HepG2 (cell line): ENCODE data around the gene STARD13. TPM values are rescaled to one million over a fixed set of nuclear protein-coding genes. Genes with fewer than 3 reads are reported as not detected.

Experiments
- ATAC-seq: fragments of 200-7000 bp; cut with Tn5 transposase; 3 replicates; pipeline ENCODE4 v1.9.1; 2020; ENCODE audit warnings: mild to moderate bottlenecking, moderate library complexity
- BruUV-seq: library from RNA; stranded (reverse); fragments of 400-500 nt; replicated peaks from 2 replicates; lab custom pipeline; 2021; lab: Mats Ljungman, UMichigan
- CTCF ChIA-PET: fragments of 300-600 bp; formaldehyde crosslinking; extraction: SDS; loops from one replicate; lab custom pipeline; 2021; ENCODE audit warnings: low total read pairs, inconsistent platforms, low intra/inter-chr PET ratio; lab: Yijun Ruan, JAX
- POLR2A ChIA-PET: fragments of 350-600 bp; sonication (Branson Sonifier 250); formaldehyde crosslinking; loops from one replicate; lab custom pipeline; 2020; ENCODE audit warnings: antibody characterized with exemption, inconsistent platforms; lab: Yijun Ruan, JAX
- DNase-seq: peaks from one replicate; pipeline ENCODE4 v3.0.0-alpha.2; 2015; ENCODE audit warnings: low spot score
- FAIRE-seq: peaks from 3 replicates; lab custom pipeline; 2011; peaks lifted over from hg19 to GRCh38; lab: Jason Lieb, UNC
- H2AFZ ChIP-seq: one replicate; pipeline ENCODE4 v1.6.1; 2011; ENCODE audit warnings: low read length, inconsistent platforms
- H3K27ac ChIP-seq: fragments of 300-600 bp; 3 replicates; pipeline ENCODE4 v1.8.0; 2011; ENCODE audit warnings: mixed run types, mild to moderate bottlenecking, mixed read lengths, low read length, inconsistent platforms; ENCODE audit not compliant: insufficient read depth; ENCODE audit errors: extremely low read length
- H3K27me3 ChIP-seq, 2 experiments: fragments of 200-600 bp in 1 of 2; 2 replicates in 1 of 2; 3 replicates in 1 of 2; pipeline versions ENCODE4 v1.6.0 to v1.8.0; 2011; ENCODE audit warnings: low read length in 2 of 2, mild to moderate bottlenecking in 2 of 2, moderate library complexity in 2 of 2, inconsistent platforms in 1 of 2; ENCODE audit not compliant: insufficient read depth in 2 of 2, control insufficient read depth in 1 of 2
- H3K36me3 ChIP-seq, 2 experiments: fragments of 200-600 bp in 1 of 2; replicated peaks in 1 of 2; 2 replicates in 1 of 2; 3 replicates in 1 of 2; pipeline versions ENCODE4 v1.5.1 to v1.8.0; 2011; ENCODE audit warnings: low read length in 2 of 2, inconsistent platforms in 1 of 2; ENCODE audit not compliant: insufficient read depth in 2 of 2, control insufficient read depth in 1 of 2
- H3K4me1 ChIP-seq: 2 replicates; pipeline ENCODE4 v1.5.1; 2012; ENCODE audit warnings: low read length, inconsistent platforms; ENCODE audit not compliant: insufficient read depth
- H3K4me2 ChIP-seq: 2 replicates; pipeline ENCODE4 v1.6.0; 2011; ENCODE audit warnings: low read depth, low read length, inconsistent platforms
- H3K4me3 ChIP-seq, 3 experiments: fragments of 200-600 bp in 1 of 3; sonication (generic), shearing (Covaris generic) in 1 of 3; replicated peaks in 1 of 3; 2 replicates each; pipeline ENCODE4 v1.5.1; 2011 to 2016; ENCODE audit warnings: low read length in 3 of 3, inconsistent platforms in 2 of 3, low read depth in 2 of 3, mild to moderate bottlenecking in 2 of 3, control low read depth in 1 of 3, mixed read lengths in 1 of 3; ENCODE audit not compliant: insufficient read depth in 1 of 3
- H3K79me2 ChIP-seq: one replicate; pipeline ENCODE4 v1.6.1; 2011; ENCODE audit warnings: low read length, inconsistent platforms; ENCODE audit not compliant: insufficient read depth
- H3K9ac ChIP-seq: 2 replicates; pipeline ENCODE4 v1.6.0; 2011; ENCODE audit warnings: mild to moderate bottlenecking, low read depth, low read length, inconsistent platforms; ENCODE audit not compliant: insufficient read depth
- H3K9me3 ChIP-seq: 2 replicates; pipeline ENCODE4 v1.5.1; 2012; ENCODE audit warnings: mild to moderate bottlenecking, low read length
- H4K20me1 ChIP-seq: 2 replicates; pipeline ENCODE4 v1.6.0; 2011; ENCODE audit warnings: inconsistent platforms, mild to moderate bottlenecking, low read length, moderate library complexity; ENCODE audit not compliant: insufficient read depth
- NFE2L1 ChIP-seq: sonication (generic); formaldehyde crosslinking; IDR thresholded peaks from 2 replicates; pipeline ENCODE4 v1.4.0; 2020; ENCODE audit warnings: missing genetic modification reagents, mild to moderate bottlenecking, borderline replicate concordance
- SOX13 ChIP-seq, 3 experiments: fragments of 450-650 bp in 1 of 3; sonication (generic) in 1 of 3; formaldehyde crosslinking in 1 of 3; IDR thresholded peaks in 2 of 3; conservative IDR thresholded peaks in 1 of 3; 2 replicates each; pipeline versions ENCODE4 v1.5.0 to v1.6.1; 2016 to 2020; ENCODE audit warnings: antibody characterized with exemption in 1 of 3, mild to moderate bottlenecking in 1 of 3, missing compliant biosample characterization in 1 of 3, missing genetic modification reagents in 1 of 3, moderate library complexity in 1 of 3
- SRSF1 ChIP-seq: fragments of 200-400 bp; formaldehyde crosslinking; optimal IDR thresholded peaks from 2 replicates; pipeline ENCODE3; 2017; ENCODE audit warnings: mild to moderate bottlenecking, low read depth, low read length, moderate library complexity
- ZIK1 ChIP-seq: sonication (generic); formaldehyde crosslinking; IDR thresholded peaks from 2 replicates; pipeline ENCODE4 v1.5.0; 2020; ENCODE audit warnings: mild to moderate bottlenecking, low read depth, missing genetic modification reagents, borderline replicate concordance
- ZNF605 ChIP-seq: sonication (generic); formaldehyde crosslinking; IDR thresholded peaks from 2 replicates; pipeline ENCODE4 v1.8.0; 2022; ENCODE audit warnings: mild to moderate bottlenecking, missing genetic modification reagents
- WGBS: methylation state at CpG from one replicate; pipeline ENCODE4 v1.1.6; 2017; ENCODE audit warnings: low lambda C conversion rate; 5-methylcytosine and 5-hydroxymethylcytosine counted together
- in situ Hi-C: cut with HindIII; loops from 2 replicates; pipeline ENCODE4 v1.10.0; 2017; ENCODE audit warnings: low pct_unique_long_range_greater_than_20kb; ENCODE audit not compliant: extremely low pct_ligation_motif_present
- intact Hi-C: fragments of 100-400 bp; cut with micrococcal nuclease; formaldehyde crosslinking; loops from one replicate; pipeline ENCODE4 v1.10.0; 2022; ENCODE audit not compliant: unreplicated experiment
- polyA plus RNA-seq, 8 experiments: library from polyadenylated mRNA; depleted of rRNA in 3 of 8; stranded (reverse) in 7 of 8; unstranded in 1 of 8; fragments of >200 nt; fragmentation: Illumina TruSeq in 4 of 8; extraction: Trizol in 4 of 8; gene quantifications; 2 replicates each; pipeline versions ENCODE4 v1.2.1 to v1.2.3, GENCODE V29; 2011 to 2016; ENCODE audit warnings: low read depth in 4 of 8, missing spikeins in 1 of 8, mixed read lengths in 1 of 8; ENCODE audit not compliant: insufficient read depth in 1 of 8
- total RNA-seq, 5 experiments: library from RNA; depleted of rRNA; stranded (reverse); fragments of >200 nt; fragmentation: Illumina TruSeq; extraction: Trizol; gene quantifications; 2 replicates each; pipeline ENCODE4 v1.2.3, GENCODE V29; 2016; ENCODE audit warnings: low read depth in 1 of 5
- TF ChIP-seq, protein P1 (sequence below): IDR thresholded peaks from 2 replicates; pipeline ENCODE4 v1.6.1; 2012; ENCODE audit warnings: inconsistent platforms
- TF ChIP-seq, protein P2 (sequence below): sonication (generic); formaldehyde crosslinking; IDR thresholded peaks from 2 replicates; pipeline ENCODE4 v1.4.0; 2020; ENCODE audit warnings: mild to moderate bottlenecking, low read depth, missing genetic modification reagents

Gene STARD13
- total and polyA plus RNA-seq, 2 of the 13 experiments (the other 11 are each of a cell fraction or from before 2014, with no cell fraction given) = 12.8 to 14.3 TPM

DNA sequence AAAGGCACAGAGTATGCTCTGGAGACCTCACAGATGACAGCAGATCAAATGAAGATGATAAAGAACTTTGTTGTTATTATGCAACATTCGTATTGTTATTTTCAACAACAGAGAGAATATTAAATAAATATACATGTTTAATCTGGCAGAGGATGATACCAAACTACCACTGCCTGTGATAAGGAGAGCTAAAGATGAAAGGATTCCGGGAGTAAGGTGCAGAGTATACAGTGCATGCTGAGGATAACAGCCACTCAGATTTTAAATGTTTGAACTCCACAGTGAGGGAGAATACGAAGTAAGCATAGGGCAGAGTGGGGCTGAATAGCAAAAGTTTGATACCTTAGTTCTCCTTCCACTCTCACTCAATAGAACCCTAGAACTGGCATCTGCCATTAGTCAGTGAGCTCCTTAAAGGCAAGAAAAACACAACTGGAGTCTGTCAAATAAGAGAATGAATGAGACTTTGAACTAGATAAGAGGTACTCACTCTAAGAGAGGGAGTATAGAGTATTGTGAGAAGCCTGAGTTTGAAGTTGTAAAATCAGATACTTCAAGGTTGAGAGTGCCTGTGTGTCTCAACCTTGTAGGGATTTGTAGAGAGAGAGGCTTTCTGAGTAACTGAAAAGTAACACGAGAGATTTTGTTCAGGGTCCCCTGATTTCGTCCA, 78.5 kb downstream of the STARD13 start (continued):
- TF ChIP-seq ZNF605 (CRISPR knock-in tag) = no peak
- TF ChIP-seq SRSF1 = no peak
- TF ChIP-seq ZIK1 = no peak
- TF ChIP-seq NFE2L1 (CRISPR knock-in tag) = no peak
- TF ChIP-seq, protein P1, sequence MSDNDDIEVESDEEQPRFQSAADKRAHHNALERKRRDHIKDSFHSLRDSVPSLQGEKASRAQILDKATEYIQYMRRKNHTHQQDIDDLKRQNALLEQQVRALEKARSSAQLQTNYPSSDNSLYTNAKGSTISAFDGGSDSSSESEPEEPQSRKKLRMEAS = no peak

DNA sequence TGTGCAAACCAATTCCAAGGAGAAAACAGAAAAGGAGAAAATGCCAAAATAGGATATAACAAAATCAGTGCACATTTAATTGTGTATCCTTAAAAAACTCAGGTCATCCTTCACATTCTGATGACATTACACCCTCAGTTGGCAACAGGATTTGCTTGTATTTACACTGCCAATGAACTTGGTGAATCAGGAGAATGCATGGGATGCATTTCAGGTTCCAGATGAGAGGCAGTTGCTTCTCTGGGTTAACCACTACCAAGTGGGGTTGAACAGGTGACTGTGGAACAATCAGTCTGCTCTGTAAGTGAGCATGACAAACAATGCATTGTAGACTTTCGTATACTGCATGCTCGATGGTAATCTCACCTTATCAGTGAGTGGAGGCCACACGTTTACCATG, 79.1 kb downstream of the STARD13 start:
- DNase-seq (no peak), ATAC-seq (no peak), FAIRE-seq (no peak)
- POLR2A ChIA-PET = no interaction called here
- no TSS peak for BruUV-seq
- peaks cover 33% of the 10 kb centered on the region for H3K4me1 ChIP-seq
- H3K4me3 ChIP-seq = no peak overlapping the region
- H3K9me3 ChIP-seq = no peaks in the 10 kb centered on the region
- H3K9ac ChIP-seq = no peak overlapping the region
- H3K27ac ChIP-seq = no peak overlapping the region
- H3K4me2 ChIP-seq = no peak overlapping the region
- intact Hi-C loops (loop anchor here (5.0 kb wide), 2 partner anchors 79 to 559 kb away; no protein-coding TSS in a partner anchor), in situ Hi-C loops (no loop called here)
- H3K36me3 ChIP-seq = peaks cover 0 to 12% of the 10 kb centered on the region in 2 experiments; a peak in 3 of 5 replicates
- WGBS = 74% methylated on average over 3 of the region's 3 CpGs
- TF ChIP-seq SOX13 (IDR thresholded peaks at IDR 0.05) (0 out of 2 replicates have a peak, but pooled peaks have one; percentile 10), SOX13 (CRISPR knock-in tag; conservative IDR thresholded peaks at IDR 0.05 in 1 of 2, IDR thresholded peaks at IDR 0.05 in 1 of 2) (no peak)
- TF ChIP-seq, protein P2, sequence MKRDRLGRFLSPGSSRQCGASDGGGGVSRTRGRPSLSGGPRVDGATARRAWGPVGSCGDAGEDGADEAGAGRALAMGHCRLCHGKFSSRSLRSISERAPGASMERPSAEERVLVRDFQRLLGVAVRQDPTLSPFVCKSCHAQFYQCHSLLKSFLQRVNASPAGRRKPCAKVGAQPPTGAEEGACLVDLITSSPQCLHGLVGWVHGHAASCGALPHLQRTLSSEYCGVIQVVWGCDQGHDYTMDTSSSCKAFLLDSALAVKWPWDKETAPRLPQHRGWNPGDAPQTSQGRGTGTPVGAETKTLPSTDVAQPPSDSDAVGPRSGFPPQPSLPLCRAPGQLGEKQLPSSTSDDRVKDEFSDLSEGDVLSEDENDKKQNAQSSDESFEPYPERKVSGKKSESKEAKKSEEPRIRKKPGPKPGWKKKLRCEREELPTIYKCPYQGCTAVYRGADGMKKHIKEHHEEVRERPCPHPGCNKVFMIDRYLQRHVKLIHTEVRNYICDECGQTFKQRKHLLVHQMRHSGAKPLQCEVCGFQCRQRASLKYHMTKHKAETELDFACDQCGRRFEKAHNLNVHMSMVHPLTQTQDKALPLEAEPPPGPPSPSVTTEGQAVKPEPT (CRISPR knock-in tag) = no peak
- no peaks in the 10 kb centered on the region for H3K27me3 ChIP-seq
- no peak overlapping the region for H2AFZ ChIP-seq
- no peaks in the 10 kb centered on the region for H4K20me1 ChIP-seq
- peaks cover 35% of the 10 kb centered on the region for H3K79me2 ChIP-seq
- CTCF ChIA-PET = no interaction called here
